T-helper 17 cell (primary cell): ENCODE results near the gene PNMA6F. TPM values are rescaled to one million over a fixed set of nuclear protein-coding genes. Genes with fewer than 3 reads are reported as not detected.
A peak's percentile ranks its signal among the peaks of the same experiment; 100 is the strongest.
"Not testable (repeated sequence)": the region's sequence is repeated elsewhere in the genome, so short reads cannot be mapped to it uniquely, and the experiment has no call there.

ENCODE experiments used
- ATAC-seq: fragments of 150-1000 bp; cut with Tn5 transposase; 2 replicates; pipeline ENCODE4 v1.10.0; 2021; ENCODE audit warnings: mild to moderate bottlenecking, moderate library complexity
- DNase-seq, 3 donors: peaks; one replicate each; pipeline versions ENCODE4 v3.0.0 to v3.0.0-alpha.2; 2020 to 2021
- H3K9me3 ChIP-seq: one replicate; pipeline ENCODE4 v1.7.0; 2013; ENCODE audit warnings: low read length, mild to moderate bottlenecking; ENCODE audit not compliant: control insufficient read depth, poor library complexity, severe bottlenecking
- H3K27ac Mint-ChIP-seq: one replicate; pipeline ENCODE4 v1.8.0; 2022; ENCODE audit warnings: mild to moderate bottlenecking, moderate library complexity, mixed read lengths
- H3K27me3 Mint-ChIP-seq: one replicate; pipeline ENCODE4 v1.8.0; 2022; ENCODE audit warnings: mixed read lengths
- H3K36me3 Mint-ChIP-seq: one replicate; pipeline ENCODE4 v1.8.0; 2022; ENCODE audit warnings: low read depth, mixed read lengths
- H3K4me1 Mint-ChIP-seq: one replicate; pipeline ENCODE4 v1.8.0; 2022; ENCODE audit warnings: mild to moderate bottlenecking, mixed read lengths
- H3K4me3 Mint-ChIP-seq: one replicate; pipeline ENCODE4 v1.8.0; 2022; ENCODE audit warnings: mild to moderate bottlenecking, moderate library complexity, mixed read lengths
- total RNA-seq, 4 donors: library from RNA in 2 of 4; stranded (reverse) in 2 of 4; gene quantifications; one replicate each; pipeline ENCODE4 v1.2.3 and lab custom pipeline; 2022 to 2026

The PNMA6F gene
- total RNA-seq, 2 donors from 2014 or later: not detected

DNA sequence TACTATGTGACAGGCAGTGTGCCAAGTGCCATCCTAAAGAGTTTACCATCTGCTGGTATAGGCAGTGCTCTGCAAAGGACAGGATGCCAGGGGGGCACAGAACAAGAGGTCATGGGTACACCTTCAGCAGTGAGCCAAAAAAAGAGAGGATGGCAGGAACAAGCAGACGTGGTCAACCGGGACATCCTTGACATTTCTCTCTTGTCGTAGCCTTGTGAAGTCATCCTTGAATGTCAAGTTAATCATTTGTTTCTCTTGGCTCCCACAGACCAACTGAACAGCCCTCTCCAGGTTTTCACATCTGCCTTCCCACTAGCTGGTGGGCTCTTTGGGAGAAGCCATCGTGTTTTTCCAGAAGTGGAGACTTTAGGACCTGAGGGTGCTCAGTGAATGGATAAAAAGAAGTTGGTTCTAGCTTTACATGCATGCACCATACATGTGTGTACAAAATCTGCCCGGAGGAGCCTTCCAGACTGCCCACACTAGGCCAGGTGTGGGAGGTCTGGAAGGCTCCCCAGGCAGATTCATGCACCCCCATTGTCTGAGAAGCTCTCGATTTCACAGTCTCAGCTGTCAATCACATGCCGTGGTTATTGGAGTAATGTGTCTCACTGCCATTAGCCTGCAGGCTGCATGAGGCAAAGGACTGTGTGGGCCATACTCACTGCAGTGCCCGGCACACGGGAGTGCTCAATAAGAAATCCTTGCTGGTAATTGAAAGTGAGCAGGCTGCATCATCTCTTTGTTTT lies 16.4 kb downstream of the PNMA6F start:
- no peaks in the 10 kb centered on the region for H3K36me3 Mint-ChIP-seq
- peaks cover 20% of the 10 kb centered on the region for H3K27me3 Mint-ChIP-seq
- DNase-seq: no peak
- no peak for ATAC-seq
- H3K9me3 ChIP-seq: no peaks in the 10 kb centered on the region
- peaks cover 4% of the 10 kb centered on the region for H3K4me1 Mint-ChIP-seq
- H3K4me3 Mint-ChIP-seq: no peak overlapping the region
- H3K27ac Mint-ChIP-seq: no peak overlapping the region

- H3K9me3 ChIP-seq: no peaks in the 10 kb centered on the region
- Mint-ChIP-seq H3K27ac (no peak overlapping the region), H3K4me3 (no peak overlapping the region), H3K36me3 (no peaks in the 10 kb centered on the region), H3K4me1 (peaks cover 4% of the 10 kb centered on the region), H3K27me3 (peaks cover 20% of the 10 kb centered on the region)
- DNase-seq: no peak
- no peak for ATAC-seq
Observed at GRCh38 chrX:153303276-153304262, 18.0 kb downstream of the PNMA6F start.

DNA sequence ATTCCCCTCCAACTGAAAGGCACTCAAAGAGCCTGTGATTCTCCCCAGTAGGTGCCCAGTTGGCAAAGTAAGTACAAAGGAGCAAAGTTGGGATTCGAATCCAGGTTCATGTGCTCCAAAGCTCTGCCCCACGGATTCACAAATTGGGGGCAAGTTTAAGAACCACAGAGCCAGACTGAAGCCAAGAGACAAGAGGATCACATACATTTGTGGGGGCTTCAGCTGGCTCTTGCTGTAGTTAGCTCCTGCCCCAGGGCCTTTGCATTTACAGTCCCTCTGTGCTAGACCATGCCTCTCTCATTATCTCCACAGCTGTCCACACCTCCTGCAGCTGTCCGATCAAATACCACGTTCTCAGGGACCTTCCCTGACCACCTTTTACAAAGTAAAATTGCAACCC lies 18.8 kb downstream of the PNMA6F start:
- Mint-ChIP-seq H3K36me3 (no peaks in the 10 kb centered on the region), H3K27me3 (peaks cover 20% of the 10 kb centered on the region), H3K4me1 (peaks cover 4% of the 10 kb centered on the region), H3K4me3 (no peak overlapping the region), H3K27ac (no peak overlapping the region)
- DNase-seq: no peak
- H3K9me3 ChIP-seq: no peaks in the 10 kb centered on the region
- no peak for ATAC-seq

- no peaks in the 10 kb centered on the region for H3K9me3 ChIP-seq
- H3K4me1 Mint-ChIP-seq: peaks cover 4% of the 10 kb centered on the region
- H3K27me3 Mint-ChIP-seq: peaks cover 25% of the 10 kb centered on the region
- H3K36me3 Mint-ChIP-seq: no peaks in the 10 kb centered on the region
- no peak overlapping the region for H3K27ac Mint-ChIP-seq
- DNase-seq (no peak), ATAC-seq (no peak)
- no peak overlapping the region for H3K4me3 Mint-ChIP-seq
Observed at GRCh38 chrX:153301746-153302145, 19.8 kb downstream of the PNMA6F start.

DNA sequence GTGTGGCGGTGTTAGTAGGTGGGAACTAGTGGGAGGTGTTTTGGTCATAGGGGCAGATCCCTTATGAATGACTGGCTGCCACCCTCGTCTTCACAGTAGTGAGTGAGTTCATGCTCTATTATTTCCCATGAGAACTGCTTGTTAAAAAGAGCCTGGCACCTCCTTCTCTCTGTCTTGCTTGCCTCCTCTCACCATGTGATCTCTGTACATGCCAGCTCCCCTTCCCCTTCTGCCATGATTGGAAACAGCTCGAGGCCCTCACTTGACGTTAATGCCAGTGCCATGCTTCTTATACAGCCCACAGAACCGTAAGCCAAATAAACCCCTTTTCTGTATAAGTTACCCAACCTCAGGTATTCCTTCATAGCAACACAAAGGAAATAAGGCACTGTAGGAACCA lies 21.7 kb downstream of the PNMA6F start:
- no peak overlapping the region for H3K4me3 Mint-ChIP-seq
- H3K27me3 Mint-ChIP-seq: peaks cover 25% of the 10 kb centered on the region
- no peaks in the 10 kb centered on the region for H3K9me3 ChIP-seq
- H3K27ac Mint-ChIP-seq: no peak overlapping the region
- ATAC-seq (no peak), DNase-seq (no peak)
- H3K4me1 Mint-ChIP-seq: peaks cover 4% of the 10 kb centered on the region
- no peaks in the 10 kb centered on the region for H3K36me3 Mint-ChIP-seq

DNA sequence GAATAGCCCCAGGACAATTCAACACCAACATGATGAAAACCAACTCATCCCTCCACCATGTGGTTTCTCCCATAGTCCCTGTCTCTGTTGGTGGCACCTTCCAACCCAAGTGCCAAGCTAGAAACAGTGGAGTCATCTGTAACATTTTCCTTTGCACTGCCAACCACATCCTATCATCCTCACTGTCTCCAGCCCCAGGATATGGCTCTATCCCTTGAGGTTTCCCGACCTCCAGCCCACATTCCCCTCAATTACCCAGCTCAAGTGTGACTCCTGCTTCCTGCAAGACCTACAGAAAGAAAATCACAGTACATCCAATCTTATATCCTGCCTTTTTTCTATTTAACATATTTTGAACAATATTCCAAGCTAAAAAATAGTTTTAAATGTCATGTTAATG lies 24.2 kb downstream of the PNMA6F start:
- no peaks in the 10 kb centered on the region for H3K9me3 ChIP-seq
- Mint-ChIP-seq H3K27ac (no peak overlapping the region), H3K4me1 (peaks cover 7% of the 10 kb centered on the region), H3K27me3 (peaks cover 6% of the 10 kb centered on the region), H3K36me3 (no peaks in the 10 kb centered on the region), H3K4me3 (no peak overlapping the region)
- ATAC-seq (no peak), DNase-seq (no peak)

DNA sequence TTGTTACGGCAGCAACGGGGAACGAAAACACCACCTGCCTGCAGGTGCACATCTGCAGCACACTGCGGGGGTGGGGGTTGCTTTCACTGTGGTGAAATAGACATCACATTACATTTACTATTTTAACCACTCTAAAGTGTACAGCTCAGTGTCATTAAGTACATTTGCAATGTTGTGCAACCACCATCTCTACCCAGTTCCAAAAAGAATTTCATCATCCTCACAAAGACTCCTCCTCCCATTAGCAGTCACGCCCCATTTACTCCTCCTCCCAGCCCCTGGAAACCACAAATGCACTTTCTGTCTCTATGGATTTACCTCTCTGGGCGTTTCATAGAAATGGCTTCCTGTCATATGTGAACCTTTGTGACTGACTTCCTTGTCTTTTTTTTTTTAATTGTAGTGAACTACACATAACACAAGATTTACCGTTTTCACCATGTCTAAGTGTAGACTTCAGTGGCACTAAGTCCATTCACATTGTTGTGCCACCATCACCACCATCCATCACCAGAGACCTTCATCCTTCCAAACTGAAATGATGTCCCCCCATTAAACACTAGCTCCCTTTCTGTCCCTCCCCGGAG lies 28.0 kb downstream of the PNMA6F start:
- ATAC-seq: peak; percentile 45
- not testable (repeated sequence) for H3K36me3 Mint-ChIP-seq, H3K27me3 Mint-ChIP-seq, H3K27ac Mint-ChIP-seq, DNase-seq, H3K9me3 ChIP-seq, H3K4me3 Mint-ChIP-seq, H3K4me1 Mint-ChIP-seq

DNA sequence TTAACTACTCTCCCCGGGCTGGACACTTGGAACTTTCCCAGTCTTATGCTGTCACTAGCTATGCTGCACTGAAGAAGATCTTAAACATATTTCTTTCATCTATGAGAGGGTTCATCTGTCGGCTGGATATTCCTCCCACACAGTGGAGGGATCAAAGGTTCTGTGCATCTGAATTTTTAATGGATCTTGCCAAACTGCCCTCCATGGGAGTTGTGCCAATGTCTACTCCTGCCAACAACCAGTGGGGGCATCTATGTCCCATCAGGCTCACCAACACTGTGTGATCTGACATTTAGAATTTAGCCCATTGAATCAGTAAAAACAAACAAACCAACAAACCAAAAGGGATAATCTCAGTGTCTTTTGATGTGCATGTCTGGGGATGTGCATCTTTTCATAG lies 32.8 kb downstream of the PNMA6F start:
- DNase-seq, ATAC-seq, H3K27ac Mint-ChIP-seq, H3K36me3 Mint-ChIP-seq, H3K27me3 Mint-ChIP-seq, H3K9me3 ChIP-seq, H3K4me1 Mint-ChIP-seq, H3K4me3 Mint-ChIP-seq: not testable (repeated sequence)

- not testable (repeated sequence) for DNase-seq, H3K27ac Mint-ChIP-seq, H3K4me1 Mint-ChIP-seq, H3K9me3 ChIP-seq, H3K4me3 Mint-ChIP-seq, H3K27me3 Mint-ChIP-seq, ATAC-seq, H3K36me3 Mint-ChIP-seq
Observed at GRCh38 chrX:153285678-153286077, 35.9 kb downstream of the PNMA6F start.

- not testable (repeated sequence) for H3K27me3 Mint-ChIP-seq, H3K27ac Mint-ChIP-seq, H3K4me1 Mint-ChIP-seq, ATAC-seq, H3K36me3 Mint-ChIP-seq, DNase-seq, H3K9me3 ChIP-seq, H3K4me3 Mint-ChIP-seq
Observed at GRCh38 chrX:153283982-153284381, 37.6 kb downstream of the PNMA6F start.

- not testable (repeated sequence) for H3K27ac Mint-ChIP-seq, H3K4me1 Mint-ChIP-seq, H3K9me3 ChIP-seq, H3K27me3 Mint-ChIP-seq, ATAC-seq, H3K36me3 Mint-ChIP-seq, DNase-seq, H3K4me3 Mint-ChIP-seq
Observed at GRCh38 chrX:153281784-153282183, 39.8 kb downstream of the PNMA6F start.

DNA sequence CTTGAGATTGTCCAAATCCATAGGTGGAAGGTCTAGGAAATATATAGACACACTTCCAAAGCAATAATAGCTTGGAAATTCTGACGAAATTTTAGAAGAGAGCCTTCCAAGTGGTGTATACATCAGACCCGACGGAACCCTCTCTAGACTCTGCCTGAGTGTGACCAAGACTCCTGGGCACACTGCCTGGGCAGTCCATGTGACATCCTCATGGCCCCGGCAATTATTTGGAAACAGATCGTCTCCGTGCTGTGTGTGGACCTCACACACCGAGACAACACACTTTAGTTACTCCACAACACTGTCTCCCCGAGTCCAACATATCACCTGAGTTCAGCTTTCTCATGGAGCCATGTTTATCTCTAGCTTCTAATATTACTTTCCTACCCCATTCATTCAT lies 42.3 kb downstream of the PNMA6F start:
- H3K27ac Mint-ChIP-seq, H3K36me3 Mint-ChIP-seq, H3K9me3 ChIP-seq, H3K4me1 Mint-ChIP-seq, DNase-seq, ATAC-seq, H3K27me3 Mint-ChIP-seq, H3K4me3 Mint-ChIP-seq: not testable (repeated sequence)

DNA sequence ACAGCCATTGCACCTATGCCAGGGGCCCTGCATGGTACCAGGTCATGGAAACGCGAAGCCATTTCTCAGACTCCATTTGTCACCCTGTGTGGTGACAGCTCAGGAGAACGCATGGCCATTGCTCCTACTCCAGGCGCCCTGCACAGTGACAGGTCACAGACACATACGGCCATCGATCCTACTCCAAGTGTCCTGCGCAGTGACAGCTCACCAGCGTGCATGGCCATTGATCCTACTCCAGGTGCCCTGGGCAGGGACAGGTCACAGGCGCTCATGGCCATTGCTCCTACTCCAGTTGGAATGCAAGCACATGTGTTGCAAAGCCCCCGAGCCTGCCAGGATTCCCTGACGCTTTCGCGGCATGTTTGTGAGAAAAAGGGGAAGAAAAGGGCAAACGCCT lies 45.5 kb downstream of the PNMA6F start:
- H3K27me3 Mint-ChIP-seq, H3K4me3 Mint-ChIP-seq: not testable (repeated sequence)

More for the DNA sequence above, 45.5 kb downstream of the PNMA6F start:
- H3K36me3 Mint-ChIP-seq, H3K27ac Mint-ChIP-seq, H3K4me1 Mint-ChIP-seq, ATAC-seq, DNase-seq, H3K9me3 ChIP-seq: not testable (repeated sequence)
